ENCODE results near the gene FBXO15.

The FBXO15 gene

GRCh38 chr18:74110976-74111375 is 36.7 kb downstream of the FBXO15 start:
- DNase-seq: no peak

DNA sequence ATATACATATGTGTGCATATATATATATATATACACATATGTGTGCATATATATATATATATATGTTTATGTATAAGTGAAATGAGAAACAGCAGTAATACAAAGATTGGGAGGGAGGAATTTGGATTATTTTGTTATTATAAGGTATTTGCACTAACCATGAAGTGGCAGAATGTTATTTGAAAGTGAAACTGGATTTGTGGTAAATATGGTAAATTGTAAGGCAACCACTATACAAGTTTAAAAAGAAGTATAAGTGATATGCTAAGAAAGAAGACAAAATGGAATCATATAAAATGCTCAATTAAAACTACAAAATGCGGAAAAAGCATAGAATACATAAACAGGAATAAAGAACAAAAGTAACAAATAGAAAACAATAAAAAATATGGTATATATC is 37.5 kb downstream of the FBXO15 start:
- no peak for DNase-seq

GRCh38 chr18:74108460-74108859 is 39.2 kb downstream of the FBXO15 start:
- no peak for DNase-seq

- no peak for DNase-seq
Observed at GRCh38 chr18:74097803-74098202, 49.8 kb downstream of the FBXO15 start.

DNA sequence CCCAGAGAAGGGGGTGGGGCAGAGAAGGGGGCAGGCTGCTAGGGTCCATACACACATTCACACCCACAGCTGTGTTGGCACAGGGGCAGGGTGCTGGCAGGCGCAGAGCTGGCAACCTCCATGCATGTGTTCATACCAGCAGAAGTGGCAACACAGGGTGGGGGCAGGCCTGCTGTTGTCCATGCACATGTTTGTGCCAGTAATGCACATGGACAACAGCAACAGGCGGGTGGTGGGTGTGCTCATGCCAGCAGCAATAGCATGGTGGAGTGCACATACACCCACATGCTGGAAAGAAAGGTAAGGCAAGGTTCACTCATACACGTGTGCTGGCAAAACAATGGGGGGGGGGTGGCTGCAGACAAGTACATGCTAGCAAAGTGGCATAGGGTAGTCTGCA is 54.7 kb downstream of the FBXO15 start:
- DNase-seq: no peak

- DNase-seq: no peak
Observed at GRCh38 chr18:74084184-74084855, 63.3 kb downstream of the FBXO15 start.

DNA sequence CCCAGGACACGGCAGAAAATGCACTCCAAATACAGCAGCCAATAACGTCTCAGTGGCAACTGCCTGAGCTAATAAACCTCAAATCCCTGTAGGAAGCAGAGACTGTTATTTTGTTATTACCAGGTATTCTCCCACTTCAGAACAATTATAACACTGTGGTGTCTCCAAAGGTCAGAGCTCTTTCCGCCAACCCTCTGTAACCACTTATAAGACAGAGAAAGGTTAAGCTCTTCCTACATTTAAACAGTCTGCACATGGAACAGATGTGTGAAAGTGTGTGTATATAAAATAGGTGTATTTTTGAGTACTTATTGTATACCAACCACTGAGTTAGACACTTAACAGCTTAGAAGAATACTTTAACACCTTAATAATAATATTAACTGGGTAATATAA is 64.1 kb downstream of the FBXO15 start:
- DNase-seq: no peak

GRCh38 chr18:74082742-74083556 is 64.7 kb downstream of the FBXO15 start:
- no peak for DNase-seq

- peak; percentile 68 to 73 for DNase-seq
Observed at GRCh38 chr18:74081966-74082741, 65.5 kb downstream of the FBXO15 start.

DNA sequence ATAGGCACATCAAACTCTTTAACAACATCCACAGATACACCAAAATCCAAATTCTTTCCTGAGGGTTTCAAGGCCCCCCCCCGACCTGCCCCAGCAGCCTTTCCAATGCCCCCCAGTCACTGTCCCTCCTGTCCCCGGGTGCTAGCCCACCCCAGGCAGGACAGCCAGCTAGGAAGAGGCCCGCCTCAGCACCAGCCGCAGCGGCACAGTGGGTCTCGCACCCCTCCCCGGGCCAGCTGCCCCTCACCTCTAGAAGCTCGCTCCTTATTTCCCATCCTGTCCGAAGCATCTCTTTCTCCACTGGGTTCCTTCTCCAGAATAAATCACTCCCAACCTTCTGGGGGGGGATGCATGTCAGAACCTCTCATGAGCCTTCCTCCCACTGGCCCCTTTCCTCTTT is 69.4 kb downstream of the FBXO15 start:
- no peak for DNase-seq

DNA sequence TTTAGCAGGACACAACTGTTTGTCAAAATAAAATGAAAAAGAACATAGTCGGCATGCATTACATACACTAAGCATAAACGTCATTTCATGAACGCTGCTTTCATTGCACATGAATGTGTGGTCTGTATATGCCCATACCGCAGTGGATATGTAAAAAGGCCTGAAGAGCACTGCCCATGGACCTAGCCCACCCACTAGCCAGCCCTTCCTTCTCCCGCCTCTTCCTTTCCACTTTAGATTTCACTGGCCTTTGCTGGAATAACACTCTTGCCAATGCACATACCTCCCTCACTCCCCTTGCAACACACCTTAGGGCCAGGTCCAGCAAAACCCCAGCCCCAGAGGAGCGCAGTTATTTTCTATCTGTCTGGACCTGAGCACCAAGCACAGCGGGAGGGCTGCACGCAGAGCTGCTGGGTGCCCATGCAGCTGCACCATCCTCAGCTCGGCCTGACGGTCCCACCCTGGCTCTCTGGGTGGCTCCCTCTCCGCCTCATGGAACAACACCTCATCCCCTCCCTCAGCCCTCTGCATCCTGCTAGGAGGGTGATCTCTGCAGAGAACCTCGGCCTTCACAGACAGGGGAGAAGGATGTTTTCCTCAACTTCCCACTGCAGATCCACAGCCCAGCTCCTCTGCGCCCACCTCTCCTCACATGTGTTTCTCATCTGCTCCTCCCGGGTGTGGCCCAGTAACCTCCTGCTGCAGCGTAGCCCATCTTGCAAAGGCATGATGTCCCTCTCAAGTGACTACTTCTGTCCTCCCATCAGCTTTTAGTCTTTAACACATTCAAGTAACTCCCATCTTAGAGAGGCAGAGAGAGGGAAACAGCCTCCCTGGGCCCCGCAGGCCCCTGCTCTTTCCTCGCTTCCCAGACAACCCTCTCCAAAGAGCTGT is 72.7 kb downstream of the FBXO15 start:
- DNase-seq: no peak

DNA sequence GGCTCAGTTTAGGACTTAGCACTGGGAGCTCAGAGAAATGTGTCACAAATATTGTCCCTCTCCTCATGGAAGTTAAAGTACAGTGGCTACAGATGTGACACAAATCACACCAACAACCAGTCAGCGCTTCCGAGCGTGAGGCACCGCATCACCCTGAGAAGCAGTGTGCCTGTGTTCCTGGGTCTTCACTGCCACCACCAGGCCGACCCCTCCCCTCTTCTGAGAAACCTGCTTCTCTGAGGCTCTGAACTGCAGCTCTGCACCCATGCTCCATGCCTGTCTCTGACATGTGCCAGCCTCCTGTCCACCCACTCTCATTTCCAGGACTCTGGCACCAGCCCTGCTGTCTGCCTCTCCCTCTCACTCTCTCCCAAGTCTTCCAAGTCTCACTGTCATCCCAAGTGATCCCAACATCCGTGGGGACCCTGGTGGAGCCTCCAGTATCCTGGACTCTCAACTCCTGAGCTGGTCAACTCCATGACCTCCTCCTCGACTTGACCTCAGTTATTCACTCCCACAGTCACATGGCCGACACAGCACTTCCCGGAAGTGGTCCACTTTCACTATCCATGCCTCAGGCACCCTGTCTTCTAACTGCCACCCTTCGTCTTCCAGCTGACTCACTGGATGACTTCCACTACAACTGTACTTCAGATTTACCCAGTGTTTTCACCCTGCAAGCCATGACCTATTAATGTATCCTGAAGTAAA is 73.5 kb downstream of the FBXO15 start:
- DNase-seq: no peak

DNA sequence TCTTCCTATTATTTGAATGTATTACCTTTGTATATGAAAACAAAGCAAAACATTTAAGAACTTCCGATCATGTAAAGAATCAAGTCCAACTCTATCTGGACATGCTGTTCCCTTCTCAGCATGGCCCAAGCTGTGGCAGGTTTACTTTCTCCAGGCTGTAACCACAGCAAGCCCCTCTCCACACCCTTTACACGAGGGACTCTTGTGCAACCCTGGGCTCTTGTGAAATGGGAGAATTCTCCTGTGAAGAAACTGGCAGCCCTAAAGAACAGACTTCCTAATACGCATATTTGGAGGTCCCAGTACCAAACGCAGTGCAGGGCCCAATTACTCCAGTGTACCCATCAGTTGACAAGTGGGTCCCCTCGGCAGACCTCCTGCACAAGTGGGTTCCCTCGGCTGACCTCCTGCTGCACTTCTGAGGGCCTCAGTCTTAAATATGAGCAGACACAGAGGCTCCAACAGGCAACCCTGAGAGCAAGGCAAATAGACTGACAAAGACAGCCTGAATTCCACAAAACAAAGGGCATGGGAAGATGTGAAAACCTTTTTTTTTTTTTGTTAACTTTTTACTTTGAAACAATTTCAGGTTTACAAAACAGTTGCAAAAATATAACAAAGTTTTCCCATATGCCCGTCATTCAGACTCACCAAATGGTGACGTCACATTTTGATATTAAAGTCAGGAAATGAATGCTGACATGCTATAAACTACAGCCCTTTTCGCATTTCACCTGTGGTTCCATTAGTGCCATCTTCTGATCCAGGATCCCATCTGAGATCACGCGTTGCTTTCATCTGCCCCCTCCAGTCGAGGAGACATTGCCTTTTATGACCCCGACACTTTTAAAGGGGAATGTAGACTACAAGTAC is 78.2 kb downstream of the FBXO15 start:
- DNase-seq: peak; percentile 49 to 53

GRCh38 chr18:74068296-74068695 is 79.3 kb downstream of the FBXO15 start:
- DNase-seq: no peak

GRCh38 chr18:74066018-74066417 is 81.6 kb downstream of the FBXO15 start:
- no peak for DNase-seq

DNA sequence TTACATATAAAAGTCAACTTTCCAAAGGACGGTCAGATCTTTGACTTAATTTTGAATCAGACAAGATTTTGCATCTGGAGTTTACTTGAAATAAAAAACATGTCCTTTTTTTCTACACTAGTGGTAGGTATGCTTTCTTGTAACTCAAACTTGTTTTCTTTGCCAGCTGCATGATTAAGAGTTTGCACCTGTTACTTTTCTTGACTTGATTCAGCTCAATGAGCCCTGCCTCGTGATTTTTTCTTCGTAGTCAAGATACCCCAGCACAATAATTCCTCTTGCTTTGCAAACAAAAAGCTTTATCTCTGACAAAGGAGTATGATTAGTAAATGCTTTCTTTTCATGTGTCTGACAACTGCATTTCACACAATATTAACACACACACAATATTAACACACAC is 82.3 kb downstream of the FBXO15 start:
- no peak for DNase-seq

DNA sequence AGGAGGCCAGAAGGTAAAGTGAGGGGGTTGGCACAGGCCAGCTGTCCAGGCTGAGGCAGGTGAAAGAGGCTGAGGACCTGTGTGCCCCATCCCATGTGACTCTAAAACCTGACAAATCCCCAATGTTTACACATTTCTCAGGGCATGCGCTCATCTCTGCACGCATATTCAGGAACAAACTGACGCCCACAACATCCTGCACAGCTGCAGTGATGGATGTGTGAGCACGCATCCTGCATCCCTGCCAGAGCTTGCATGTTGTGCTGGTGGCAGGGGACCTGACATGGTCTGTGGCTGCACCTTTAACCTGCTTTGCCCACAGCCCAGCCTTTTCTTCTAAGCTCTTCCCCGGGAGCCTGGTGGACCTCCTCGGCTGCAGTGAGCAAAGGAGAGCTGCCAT is 83.1 kb downstream of the FBXO15 start:
- DNase-seq: no peak

DNA sequence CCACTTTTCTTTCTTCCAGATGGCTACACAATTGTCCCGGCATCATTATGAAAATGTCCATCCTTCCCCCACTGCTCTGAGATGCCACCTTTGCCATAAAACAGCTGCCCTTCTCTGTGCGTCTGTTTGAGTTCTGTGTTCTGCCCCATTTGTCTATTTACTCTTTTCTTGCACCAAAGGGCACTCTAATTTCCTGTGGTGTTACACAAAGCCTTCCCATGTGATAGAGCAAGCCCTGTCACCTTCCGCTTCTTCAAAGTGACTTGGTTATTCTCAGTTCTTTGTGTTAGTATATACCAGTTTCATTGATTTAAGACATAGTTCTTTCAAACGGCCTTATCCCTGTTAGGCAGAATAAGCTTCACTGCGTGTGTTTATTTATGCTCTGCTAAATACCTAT is 84.1 kb downstream of the FBXO15 start:
- DNase-seq: no peak

- no peak for DNase-seq
Observed at GRCh38 chr18:74063023-74063422, 84.6 kb downstream of the FBXO15 start.

GRCh38 chr18:74062037-74062436 is 85.6 kb downstream of the FBXO15 start:
- no peak for DNase-seq

- DNase-seq: no peak
Observed at GRCh38 chr18:74060579-74060978, 87.1 kb downstream of the FBXO15 start.
